Activated CD4-positive, alpha-beta T cell treated with anti-CD3 and anti-CD28 coated beads, Interleukin-2, amount 50 U/mL, for 4 hours (primary cell): Measurements from ENCODE around the gene KIF22.
"Not testable (repeated sequence)": the region's sequence is repeated elsewhere in the genome, so short reads cannot be mapped to it uniquely, and the experiment has no call there.

Experiments used
- DNase-seq, 2 experiments: peaks; one replicate each; pipeline ENCODE4 v3.0.0-alpha.2; 2020

KIF22 gene

GRCh38 chr16:29767062-29767461 lies 23.5 kb upstream of the KIF22 start:
- DNase-seq: no peak

- DNase-seq: no peak
Observed at GRCh38 chr16:29769507-29769906, 21.0 kb upstream of the KIF22 start.

GRCh38 chr16:29770250-29770929 lies 20.2 kb upstream of the KIF22 start:
- DNase-seq: no peak

GRCh38 chr16:29772330-29772729 lies 18.2 kb upstream of the KIF22 start:
- DNase-seq: not testable (repeated sequence)

- DNase-seq: no peak
Observed at GRCh38 chr16:29774730-29775129, 15.8 kb upstream of the KIF22 start.

GRCh38 chr16:29775742-29776408 lies 14.7 kb upstream of the KIF22 start:
- no peak for DNase-seq

GRCh38 chr16:29777576-29778350 lies 12.8 kb upstream of the KIF22 start, which contains the start of gene ZG16:
ZG16 (plus strand) TSS chr16:29778256; CDS start chr16:29779267, 1,011 bp downstream.
- no peak for DNase-seq

GRCh38 chr16:29779474-29779873 lies 11.1 kb upstream of the KIF22 start:
- no peak for DNase-seq

GRCh38 chr16:29783094-29783953 lies 7.2 kb upstream of the KIF22 start:
- not testable (repeated sequence) for DNase-seq

GRCh38 chr16:29784157-29784556 lies 6.4 kb upstream of the KIF22 start:
- DNase-seq: peak in 1 of 2 experiments; percentile 8

GRCh38 chr16:29784901-29785500 lies 5.5 kb upstream of the KIF22 start:
- DNase-seq: peak; percentile 71 to 74

- not testable (repeated sequence) for DNase-seq
Observed at GRCh38 chr16:29787155-29787554, 3.4 kb upstream of the KIF22 start.

- DNase-seq: no peak
Observed at GRCh38 chr16:29789775-29790182, 772 bp upstream of the KIF22 start.

GRCh38 chr16:29790949-29791844 lies 646 bp downstream of the KIF22 start:
- DNase-seq: no peak

GRCh38 chr16:29791845-29792807 lies 1.6 kb downstream of the KIF22 start:
- DNase-seq: no peak

- DNase-seq: not testable (repeated sequence)
Observed at GRCh38 chr16:29793153-29793552, 2.6 kb downstream of the KIF22 start.

- DNase-seq: no peak
Observed at GRCh38 chr16:29794231-29794710, 3.7 kb downstream of the KIF22 start.

GRCh38 chr16:29802416-29802935 lies 11.9 kb downstream of the KIF22 start:
- DNase-seq: no peak

GRCh38 chr16:29804020-29804419 lies 13.5 kb downstream of the KIF22 start:
- no peak for DNase-seq
